Uterus (tissue), 2 donors: Measurements from ENCODE around the gene PCED1B.

Experiments
- CTCF ChIP-seq, 4 experiments: fragments of 200-600 bp in 2 of 4; fragments of 450-650 bp in 2 of 4; sonication (generic) in 2 of 4; IDR thresholded peaks; one replicate each; pipeline ENCODE4 v1.5.1; 2016 to 2019; ENCODE audit warnings: antibody characterized with exemption in 4 of 4, mild to moderate bottlenecking in 2 of 4, moderate library complexity in 1 of 4
- POLR2A ChIP-seq, 2 donors: fragments of 450-650 bp; IDR thresholded peaks; one replicate each; pipeline ENCODE4 v1.6.1; 2016; ENCODE audit warnings: antibody characterized with exemption in 2 of 2, mild to moderate bottlenecking in 1 of 2, moderate library complexity in 1 of 2

- TF ChIP-seq CTCF (IDR thresholded peaks at IDR 0.05) (no peak), POLR2A (IDR thresholded peaks at IDR 0.05) (no peak)
Measured at GRCh38 chr12:47218191-47218654, 138.8 kb downstream of the PCED1B start.
